GM06990 (cell line): ENCODE measurements around the gene BANF2.

Source experiments
- DNase-seq: peaks from one replicate; pipeline ENCODE4 v3.0.0-alpha.2; 2011; ENCODE audit not compliant: insufficient read length; ENCODE audit errors: extremely low read depth
- H3K27me3 ChIP-seq: replicated peaks from 2 replicates; pipeline ENCODE4 v1.6.0; 2011; ENCODE audit warnings: low read length; ENCODE audit not compliant: control insufficient read depth, insufficient read depth
- H3K36me3 ChIP-seq: 2 replicates; pipeline ENCODE4 v1.5.1; 2011; ENCODE audit warnings: low read length; ENCODE audit not compliant: control insufficient read depth, insufficient read depth
- H3K4me3 ChIP-seq: replicated peaks from 2 replicates; pipeline ENCODE4 v1.5.1; 2011; ENCODE audit warnings: low read depth, mild to moderate bottlenecking, control low read depth, low read length
- TF ChIP-seq, protein P1 (sequence below): IDR thresholded peaks from 2 replicates; pipeline ENCODE4 v1.5.1; 2011; ENCODE audit warnings: low read length, control low read depth, mild to moderate bottlenecking, inconsistent platforms; ENCODE audit not compliant: insufficient read depth, poor library complexity, severe bottlenecking

BANF2 gene

DNA sequence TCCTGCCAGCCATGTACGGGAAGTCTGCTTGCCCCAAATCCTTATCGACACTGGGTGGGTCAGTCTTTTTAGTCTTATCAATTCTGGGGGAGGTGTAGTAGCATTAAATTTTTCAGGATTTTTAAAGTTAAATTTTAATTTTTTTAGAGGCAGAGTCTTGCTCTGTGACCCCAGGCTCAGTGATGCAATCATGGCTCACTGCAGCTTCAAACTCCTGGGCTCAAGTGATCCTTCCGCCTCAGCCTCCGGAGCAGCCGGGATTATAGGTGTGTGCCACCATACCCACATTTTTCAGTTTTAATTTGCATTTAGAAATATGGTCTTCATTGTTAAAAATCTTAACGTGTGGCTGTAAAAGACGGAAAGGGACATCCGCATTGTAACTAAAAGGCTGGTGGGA is 51.9 kb downstream of the BANF2 start:
- H3K4me3 ChIP-seq = no peak overlapping the region

DNA sequence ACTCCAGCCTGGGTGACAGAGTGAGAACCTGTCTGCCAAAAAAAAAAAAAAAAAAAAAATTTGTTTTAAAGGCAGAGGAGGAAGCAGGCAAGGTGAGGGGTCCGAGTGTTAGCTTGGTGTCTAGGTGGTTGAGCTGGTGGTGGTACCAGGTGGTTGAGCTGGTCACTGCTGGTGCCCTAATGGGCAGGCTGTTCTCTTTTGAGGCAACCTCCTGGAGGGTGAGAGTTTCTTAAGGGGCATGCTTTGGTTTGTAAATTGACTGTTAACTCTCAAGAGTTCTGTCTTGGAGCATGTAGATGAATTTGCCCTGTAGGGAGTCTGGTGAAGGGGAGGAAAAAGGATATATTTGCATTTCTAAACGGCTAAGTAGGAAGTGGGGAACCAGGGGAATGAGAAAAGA is 52.7 kb downstream of the BANF2 start:
- no peak for DNase-seq
- TF ChIP-seq, protein P1, sequence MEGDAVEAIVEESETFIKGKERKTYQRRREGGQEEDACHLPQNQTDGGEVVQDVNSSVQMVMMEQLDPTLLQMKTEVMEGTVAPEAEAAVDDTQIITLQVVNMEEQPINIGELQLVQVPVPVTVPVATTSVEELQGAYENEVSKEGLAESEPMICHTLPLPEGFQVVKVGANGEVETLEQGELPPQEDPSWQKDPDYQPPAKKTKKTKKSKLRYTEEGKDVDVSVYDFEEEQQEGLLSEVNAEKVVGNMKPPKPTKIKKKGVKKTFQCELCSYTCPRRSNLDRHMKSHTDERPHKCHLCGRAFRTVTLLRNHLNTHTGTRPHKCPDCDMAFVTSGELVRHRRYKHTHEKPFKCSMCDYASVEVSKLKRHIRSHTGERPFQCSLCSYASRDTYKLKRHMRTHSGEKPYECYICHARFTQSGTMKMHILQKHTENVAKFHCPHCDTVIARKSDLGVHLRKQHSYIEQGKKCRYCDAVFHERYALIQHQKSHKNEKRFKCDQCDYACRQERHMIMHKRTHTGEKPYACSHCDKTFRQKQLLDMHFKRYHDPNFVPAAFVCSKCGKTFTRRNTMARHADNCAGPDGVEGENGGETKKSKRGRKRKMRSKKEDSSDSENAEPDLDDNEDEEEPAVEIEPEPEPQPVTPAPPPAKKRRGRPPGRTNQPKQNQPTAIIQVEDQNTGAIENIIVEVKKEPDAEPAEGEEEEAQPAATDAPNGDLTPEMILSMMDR = no peak
- Histone ChIP-seq H3K4me3 (no peak overlapping the region), H3K36me3 (no peaks in the 10 kb centered on the region), H3K27me3 (no peaks in the 10 kb centered on the region)

More for the DNA sequence above, 51.9 kb downstream of the BANF2 start:
- H3K27me3 ChIP-seq = no peaks in the 10 kb centered on the region
- TF ChIP-seq, protein P1 = no peak
- H3K36me3 ChIP-seq = no peaks in the 10 kb centered on the region
- DNase-seq = no peak

DNA sequence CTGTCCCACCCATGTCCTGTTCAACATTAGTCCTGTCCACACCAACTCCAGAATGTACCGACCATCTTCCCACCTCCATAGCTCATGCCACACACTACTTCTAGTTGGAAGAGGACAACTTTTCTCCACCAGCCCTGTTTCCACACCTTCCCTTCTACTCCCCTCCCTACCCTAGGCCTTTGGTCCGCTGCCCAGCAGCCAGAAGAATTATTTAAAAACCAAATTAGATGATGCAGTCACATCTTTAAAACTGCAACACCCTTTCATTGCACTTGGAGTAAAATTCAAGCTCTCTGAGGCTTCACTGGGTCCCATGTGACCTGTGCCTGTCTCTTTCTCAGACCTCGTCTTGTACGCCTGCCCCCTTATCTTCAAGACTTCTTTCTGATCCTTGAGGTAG is 53.8 kb downstream of the BANF2 start:
- no peak for DNase-seq
- Histone ChIP-seq H3K36me3 (no peaks in the 10 kb centered on the region), H3K4me3 (no peak overlapping the region), H3K27me3 (no peaks in the 10 kb centered on the region)
- TF ChIP-seq, protein P1 = no peak

- TF ChIP-seq, protein P1 = no peak
- Histone ChIP-seq H3K27me3 (no peaks in the 10 kb centered on the region), H3K4me3 (no peak overlapping the region), H3K36me3 (no peaks in the 10 kb centered on the region)
- DNase-seq = no peak
These were observed 56.8 kb downstream of the BANF2 start for GRCh38 chr20:17756529-17756928.

GRCh38 chr20:17757496-17757895 is 57.7 kb downstream of the BANF2 start:
- Histone ChIP-seq H3K4me3 (no peak overlapping the region), H3K27me3 (no peaks in the 10 kb centered on the region), H3K36me3 (no peaks in the 10 kb centered on the region)
- no peak for DNase-seq
- TF ChIP-seq, protein P1 = no peak

GRCh38 chr20:17758010-17758409 is 58.2 kb downstream of the BANF2 start:
- Histone ChIP-seq H3K4me3 (no peak overlapping the region), H3K36me3 (no peaks in the 10 kb centered on the region), H3K27me3 (no peaks in the 10 kb centered on the region)
- DNase-seq = no peak
- TF ChIP-seq, protein P1 = no peak
